ENCODE data around the gene WWOX. TPM values are rescaled to one million over a fixed set of nuclear protein-coding genes. Genes with fewer than 3 reads are reported as not detected.

Gene WWOX
- total RNA-seq, 1 donor from 2014 or later = 34.9 TPM

DNA sequence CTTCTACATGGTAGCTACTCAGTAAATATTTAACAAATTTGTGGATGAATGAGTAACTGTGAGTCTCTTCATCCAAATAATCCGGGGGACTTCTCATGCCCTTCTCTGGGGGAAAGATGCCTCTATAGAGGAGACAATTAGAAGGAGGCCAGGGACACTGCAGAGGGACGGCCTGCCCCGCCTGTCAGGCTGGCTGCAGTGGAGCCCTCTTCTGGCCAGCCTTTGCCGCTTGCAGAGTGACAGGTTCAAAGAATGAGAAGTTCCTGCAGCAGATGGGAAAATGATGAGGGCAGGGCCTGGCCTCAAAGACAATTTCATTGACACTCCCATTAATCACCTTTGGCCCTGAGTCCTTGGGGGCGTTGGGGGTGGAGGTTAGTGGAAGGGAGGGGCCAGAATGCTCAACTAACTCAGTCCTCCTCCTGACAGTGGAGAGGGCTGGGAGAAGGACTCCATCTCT, 1162.1 kb downstream of the WWOX start:
- TF ChIP-seq, protein P1, sequence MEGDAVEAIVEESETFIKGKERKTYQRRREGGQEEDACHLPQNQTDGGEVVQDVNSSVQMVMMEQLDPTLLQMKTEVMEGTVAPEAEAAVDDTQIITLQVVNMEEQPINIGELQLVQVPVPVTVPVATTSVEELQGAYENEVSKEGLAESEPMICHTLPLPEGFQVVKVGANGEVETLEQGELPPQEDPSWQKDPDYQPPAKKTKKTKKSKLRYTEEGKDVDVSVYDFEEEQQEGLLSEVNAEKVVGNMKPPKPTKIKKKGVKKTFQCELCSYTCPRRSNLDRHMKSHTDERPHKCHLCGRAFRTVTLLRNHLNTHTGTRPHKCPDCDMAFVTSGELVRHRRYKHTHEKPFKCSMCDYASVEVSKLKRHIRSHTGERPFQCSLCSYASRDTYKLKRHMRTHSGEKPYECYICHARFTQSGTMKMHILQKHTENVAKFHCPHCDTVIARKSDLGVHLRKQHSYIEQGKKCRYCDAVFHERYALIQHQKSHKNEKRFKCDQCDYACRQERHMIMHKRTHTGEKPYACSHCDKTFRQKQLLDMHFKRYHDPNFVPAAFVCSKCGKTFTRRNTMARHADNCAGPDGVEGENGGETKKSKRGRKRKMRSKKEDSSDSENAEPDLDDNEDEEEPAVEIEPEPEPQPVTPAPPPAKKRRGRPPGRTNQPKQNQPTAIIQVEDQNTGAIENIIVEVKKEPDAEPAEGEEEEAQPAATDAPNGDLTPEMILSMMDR (IDR thresholded peaks at IDR 0.05; ENCODE audit: insufficient read depth, low read length, poor library complexity, severe bottlenecking) = peak; percentile 27
- no peak for DNase-seq (ENCODE audit: low read depth)
- H3K27me3 ChIP-seq (ENCODE audit: control insufficient read depth, insufficient read depth, low read length) = no peaks in the 10 kb centered on the region

DNA sequence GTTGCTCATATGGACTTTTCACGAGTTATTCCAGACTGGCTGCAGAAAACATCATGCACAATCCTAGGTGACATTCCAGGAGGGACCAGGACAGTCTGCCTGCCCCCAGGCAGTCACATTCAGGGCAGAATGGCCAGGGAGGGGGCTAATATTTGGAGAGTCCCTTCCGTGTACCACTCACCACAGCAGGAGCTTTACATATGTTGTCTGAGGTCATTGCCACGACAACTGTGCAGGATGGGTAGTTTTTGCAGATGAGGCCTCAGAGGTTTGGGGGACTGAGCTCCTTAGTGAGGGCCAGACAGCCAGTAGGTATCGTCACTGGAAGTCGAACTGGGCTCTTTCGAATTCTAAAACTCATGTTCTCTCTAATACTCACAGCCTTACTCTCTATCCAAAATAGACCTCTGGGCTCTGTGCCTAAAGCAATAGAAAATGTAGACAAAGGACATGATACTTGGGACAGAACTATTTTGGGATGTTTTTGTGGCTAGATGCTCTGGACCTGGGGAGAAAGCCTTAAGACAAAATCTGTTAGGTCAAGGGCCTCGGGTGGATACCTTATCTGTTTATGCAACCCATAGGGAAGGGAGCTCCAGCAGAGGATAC, 1162.6 kb downstream of the WWOX start:
- no peaks in the 10 kb centered on the region for H3K36me3 ChIP-seq (ENCODE audit: control insufficient read depth, insufficient read depth, low read length)
- no peak overlapping the region for H3K4me3 ChIP-seq (ENCODE audit: low read depth, low read length)
- no peaks in the 10 kb centered on the region for H3K27me3 ChIP-seq (ENCODE audit: control insufficient read depth, insufficient read depth, low read length)
- DNase-seq (ENCODE audit: low read depth) = no peak
- TF ChIP-seq, protein P1 (IDR thresholded peaks at IDR 0.05; ENCODE audit: insufficient read depth, low read length, poor library complexity, severe bottlenecking) = no peak

More for the DNA sequence above, 1162.1 kb downstream of the WWOX start:
- Histone ChIP-seq H3K4me3 (ENCODE audit: low read depth, low read length) (no peak overlapping the region), H3K36me3 (ENCODE audit: control insufficient read depth, insufficient read depth, low read length) (no peaks in the 10 kb centered on the region)

Other genes starting within 250 kb of the WWOX start
- gene CLEC3A, start 77.1 kb upstream of the WWOX start, total RNA-seq = not detected in 2 replicates

All from kidney epithelial cell (primary cell).